Measurements from ENCODE around the gene CRX.
"Not testable (repeated sequence)": the region's sequence is repeated elsewhere in the genome, so short reads cannot be mapped to it uniquely, and the experiment has no call there.

CRX gene

GRCh38 chr19:47821460-47822020 lies at the start of gene CRX:
Gene CRX (plus strand): TSS chr19:47821937. CDS start chr19:47834444, 12,507 bp downstream.
- DNase-seq, result no peak

GRCh38 chr19:47776568-47776967 lies 45.2 kb upstream of the CRX start:
- DNase-seq, result no peak

- not testable (repeated sequence) for DNase-seq
Observed at GRCh38 chr19:47777245-47778048, 44.3 kb upstream of the CRX start.

- DNase-seq, result peak; percentile 78
Observed at GRCh38 chr19:47778049-47778953, 43.4 kb upstream of the CRX start, which contains the start of gene SELENOW. Gene SELENOW (plus strand): TSS chr19:47778703. CDS start chr19:47778786, 83 bp downstream.

GRCh38 chr19:47778954-47779351 lies 42.8 kb upstream of the CRX start:
- no peak for DNase-seq

- DNase-seq, result no peak
Observed at GRCh38 chr19:47779524-47780214, 42.1 kb upstream of the CRX start.

GRCh38 chr19:47780215-47780551 lies 41.6 kb upstream of the CRX start:
- no peak for DNase-seq

- no peak for DNase-seq
Observed at GRCh38 chr19:47781590-47782262, 40.0 kb upstream of the CRX start.

GRCh38 chr19:47786566-47786965 lies 35.2 kb upstream of the CRX start:
- DNase-seq, result no peak

GRCh38 chr19:47787307-47787706 lies 34.4 kb upstream of the CRX start:
- DNase-seq, result not testable (repeated sequence)

GRCh38 chr19:47789811-47790210 lies 31.9 kb upstream of the CRX start:
- DNase-seq, result not testable (repeated sequence)

- DNase-seq, result peak; percentile 57
Observed at GRCh38 chr19:47790398-47790814, 31.3 kb upstream of the CRX start.

GRCh38 chr19:47792616-47793015 lies 29.1 kb upstream of the CRX start:
- no peak for DNase-seq

- no peak for DNase-seq
Observed at GRCh38 chr19:47794526-47794925, 27.2 kb upstream of the CRX start.

GRCh38 chr19:47796785-47797184 lies 25.0 kb upstream of the CRX start:
- no peak for DNase-seq

- DNase-seq, result no peak
Observed at GRCh38 chr19:47797996-47798903, 23.5 kb upstream of the CRX start.

GRCh38 chr19:47798904-47799266 lies 22.9 kb upstream of the CRX start:
- no peak for DNase-seq

- no peak for DNase-seq
Observed at GRCh38 chr19:47801270-47801669, 20.5 kb upstream of the CRX start.

GRCh38 chr19:47802521-47803043 lies 19.2 kb upstream of the CRX start:
- no peak for DNase-seq

GRCh38 chr19:47803148-47803547 lies 18.6 kb upstream of the CRX start:
- not testable (repeated sequence) for DNase-seq

- not testable (repeated sequence) for DNase-seq
Observed at GRCh38 chr19:47803671-47804070, 18.1 kb upstream of the CRX start.
